ENCODE results near the gene TCHP.

DNA sequence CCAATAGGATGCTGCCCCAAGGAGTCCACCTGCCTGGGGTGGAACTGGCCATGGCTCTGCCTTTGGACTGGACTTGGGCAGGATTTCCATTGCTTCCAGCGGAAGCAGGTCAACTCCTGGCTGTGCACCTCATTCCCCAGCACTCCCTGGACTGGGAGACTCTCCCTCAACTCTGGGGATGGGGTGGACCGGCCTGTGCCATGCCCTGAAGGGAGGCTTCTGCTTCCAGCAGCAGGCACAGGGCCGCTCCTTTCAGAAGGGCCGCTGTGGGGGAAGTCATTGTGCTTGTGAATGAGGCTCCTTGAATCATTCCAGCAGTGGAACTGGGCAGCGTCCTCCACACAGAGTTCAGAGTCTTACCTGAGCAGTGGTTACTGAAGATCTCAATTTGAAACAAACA lies 23.0 kb downstream of the TCHP start:
- TF ChIP-seq GATA3 (IDR thresholded peaks at IDR 0.05; ENCODE audit: low read depth, low read length) (no peak), GATA2 (IDR thresholded peaks at IDR 0.05; ENCODE audit: low read depth, low read length) (no peak)

Measured in SH-SY5Y (cell line).